ENCODE data around the gene DOCK7. TPM values are rescaled to one million over a fixed set of nuclear protein-coding genes. Genes with fewer than 3 reads are reported as not detected.

The DOCK7 gene
- total and polyA plus RNA-seq, 2 of the 13 experiments (the other 11 are each of a cell fraction or from before 2014, with no cell fraction given): 45.7 to 67.2 TPM

GRCh38 chr1:62436466-62437272 is 251.5 kb downstream of the DOCK7 start, which contains the start of gene USP1 (continued):
- peak; percentile 56; the same call in 1 of the 2 replicates for TF ChIP-seq ZNF501 (CRISPR knock-in tag; IDR thresholded peaks at IDR 0.05)
- TF ChIP-seq, protein P1, sequence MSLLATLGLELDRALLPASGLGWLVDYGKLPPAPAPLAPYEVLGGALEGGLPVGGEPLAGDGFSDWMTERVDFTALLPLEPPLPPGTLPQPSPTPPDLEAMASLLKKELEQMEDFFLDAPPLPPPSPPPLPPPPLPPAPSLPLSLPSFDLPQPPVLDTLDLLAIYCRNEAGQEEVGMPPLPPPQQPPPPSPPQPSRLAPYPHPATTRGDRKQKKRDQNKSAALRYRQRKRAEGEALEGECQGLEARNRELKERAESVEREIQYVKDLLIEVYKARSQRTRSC (CRISPR knock-in tag; IDR thresholded peaks at IDR 0.05; ENCODE audit: low read depth): 0 out of 2 replicates have a peak, but pooled peaks have one; percentile 36
- TF ChIP-seq, protein P2, sequence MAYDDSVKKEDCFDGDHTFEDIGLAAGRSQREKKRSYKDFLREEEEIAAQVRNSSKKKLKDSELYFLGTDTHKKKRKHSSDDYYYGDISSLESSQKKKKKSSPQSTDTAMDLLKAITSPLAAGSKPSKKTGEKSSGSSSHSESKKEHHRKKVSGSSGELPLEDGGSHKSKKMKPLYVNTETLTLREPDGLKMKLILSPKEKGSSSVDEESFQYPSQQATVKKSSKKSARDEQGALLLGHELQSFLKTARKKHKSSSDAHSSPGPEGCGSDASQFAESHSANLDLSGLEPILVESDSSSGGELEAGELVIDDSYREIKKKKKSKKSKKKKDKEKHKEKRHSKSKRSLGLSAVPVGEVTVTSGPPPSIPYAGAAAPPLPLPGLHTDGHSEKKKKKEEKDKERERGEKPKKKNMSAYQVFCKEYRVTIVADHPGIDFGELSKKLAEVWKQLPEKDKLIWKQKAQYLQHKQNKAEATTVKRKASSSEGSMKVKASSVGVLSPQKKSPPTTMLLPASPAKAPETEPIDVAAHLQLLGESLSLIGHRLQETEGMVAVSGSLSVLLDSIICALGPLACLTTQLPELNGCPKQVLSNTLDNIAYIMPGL (CRISPR knock-in tag; IDR thresholded peaks at IDR 0.05; ENCODE audit: borderline replicate concordance in 1 of 2, low read depth in 1 of 2): peak in 1 of 2 experiments; percentile 42; a peak in 1 of 4 replicates
- TF ChIP-seq CREM (IDR thresholded peaks at IDR 0.05): peak; percentile 50
- no peak for TF ChIP-seq CREM (CRISPR knock-in tag; IDR thresholded peaks at IDR 0.05)
- TF ChIP-seq, protein P3, sequence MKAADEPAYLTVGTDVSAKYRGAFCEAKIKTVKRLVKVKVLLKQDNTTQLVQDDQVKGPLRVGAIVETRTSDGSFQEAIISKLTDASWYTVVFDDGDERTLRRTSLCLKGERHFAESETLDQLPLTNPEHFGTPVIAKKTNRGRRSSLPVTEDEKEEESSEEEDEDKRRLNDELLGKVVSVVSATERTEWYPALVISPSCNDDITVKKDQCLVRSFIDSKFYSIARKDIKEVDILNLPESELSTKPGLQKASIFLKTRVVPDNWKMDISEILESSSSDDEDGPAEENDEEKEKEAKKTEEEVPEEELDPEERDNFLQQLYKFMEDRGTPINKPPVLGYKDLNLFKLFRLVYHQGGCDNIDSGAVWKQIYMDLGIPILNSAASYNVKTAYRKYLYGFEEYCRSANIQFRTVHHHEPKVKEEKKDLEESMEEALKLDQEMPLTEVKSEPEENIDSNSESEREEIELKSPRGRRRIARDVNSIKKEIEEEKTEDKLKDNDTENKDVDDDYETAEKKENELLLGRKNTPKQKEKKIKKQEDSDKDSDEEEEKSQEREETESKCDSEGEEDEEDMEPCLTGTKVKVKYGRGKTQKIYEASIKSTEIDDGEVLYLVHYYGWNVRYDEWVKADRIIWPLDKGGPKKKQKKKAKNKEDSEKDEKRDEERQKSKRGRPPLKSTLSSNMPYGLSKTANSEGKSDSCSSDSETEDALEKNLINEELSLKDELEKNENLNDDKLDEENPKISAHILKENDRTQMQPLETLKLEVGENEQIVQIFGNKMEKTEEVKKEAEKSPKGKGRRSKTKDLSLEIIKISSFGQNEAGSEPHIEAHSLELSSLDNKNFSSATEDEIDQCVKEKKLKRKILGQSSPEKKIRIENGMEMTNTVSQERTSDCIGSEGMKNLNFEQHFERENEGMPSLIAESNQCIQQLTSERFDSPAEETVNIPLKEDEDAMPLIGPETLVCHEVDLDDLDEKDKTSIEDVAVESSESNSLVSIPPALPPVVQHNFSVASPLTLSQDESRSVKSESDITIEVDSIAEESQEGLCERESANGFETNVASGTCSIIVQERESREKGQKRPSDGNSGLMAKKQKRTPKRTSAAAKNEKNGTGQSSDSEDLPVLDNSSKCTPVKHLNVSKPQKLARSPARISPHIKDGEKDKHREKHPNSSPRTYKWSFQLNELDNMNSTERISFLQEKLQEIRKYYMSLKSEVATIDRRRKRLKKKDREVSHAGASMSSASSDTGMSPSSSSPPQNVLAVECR (CRISPR knock-in tag; IDR thresholded peaks at IDR 0.05; ENCODE audit: borderline replicate concordance): peak; percentile 76
- peak; percentile 89 for TF ChIP-seq ZMYM4 (CRISPR knock-in tag; IDR thresholded peaks at IDR 0.05)
- TF ChIP-seq MED8 (CRISPR knock-in tag; IDR thresholded peaks at IDR 0.05; ENCODE audit: insufficient replicate concordance): peak; percentile 89
- TF ChIP-seq MAZ (IDR thresholded peaks at IDR 0.05; ENCODE audit: borderline replicate concordance, low read depth, low read length): peak; percentile 22; the same call in 1 of the 2 replicates
- TF ChIP-seq MAZ (CRISPR knock-in tag; IDR thresholded peaks at IDR 0.05; ENCODE audit: low read depth): peak; percentile 10; the same call in 1 of the 2 replicates
- TF ChIP-seq NR2F6 (IDR thresholded peaks at IDR 0.05): no peak
- TF ChIP-seq NR2F6 (CRISPR knock-in tag; IDR thresholded peaks at IDR 0.05): 0 out of 2 replicates have a peak, but pooled peaks have one; percentile 4
- 0 out of 2 replicates have a peak, but pooled peaks have one; percentile 61 for TF ChIP-seq GFI1 (CRISPR knock-in tag; IDR thresholded peaks at IDR 0.05; ENCODE audit: borderline replicate concordance)
- peak; percentile 84 for TF ChIP-seq POLR2G (IDR thresholded peaks at IDR 0.05; ENCODE audit: low read depth, low read length)
- TF ChIP-seq CSRNP1 (CRISPR knock-in tag; IDR thresholded peaks at IDR 0.05): peak; percentile 79
- no peak for TF ChIP-seq NFE2L2 (IDR thresholded peaks at IDR 0.05; ENCODE audit: low read length)
- peak; percentile 87; the same call in 1 of the 2 replicates for TF ChIP-seq PRMT3 (CRISPR knock-in tag; IDR thresholded peaks at IDR 0.05; ENCODE audit: borderline replicate concordance, low read depth)
- peak; percentile 59 for TF ChIP-seq MED1 (CRISPR knock-in tag; IDR thresholded peaks at IDR 0.05)
- peak; percentile 88 for TF ChIP-seq BRD4 (CRISPR knock-in tag; IDR thresholded peaks at IDR 0.05)
- peak; percentile 75 for TF ChIP-seq ZNF205 (CRISPR knock-in tag; IDR thresholded peaks at IDR 0.05)

Data from HepG2 (cell line).